HEK293T (cell line): ENCODE data around the gene SLC8B1.

Source experiments
- SP1 ChIP-seq: fragments of 450-650 bp; IDR thresholded peaks from 2 replicates; pipeline ENCODE4 v1.6.1; 2017
- SUZ12 ChIP-seq: fragments of 450-650 bp; IDR thresholded peaks from 2 replicates; pipeline ENCODE4 v1.6.1; 2016; ENCODE audit warnings: mild to moderate bottlenecking
- TF ChIP-seq, protein P1 (sequence below): fragments of 450-650 bp; IDR thresholded peaks from 2 replicates; pipeline ENCODE4 v1.6.1; 2016

DNA sequence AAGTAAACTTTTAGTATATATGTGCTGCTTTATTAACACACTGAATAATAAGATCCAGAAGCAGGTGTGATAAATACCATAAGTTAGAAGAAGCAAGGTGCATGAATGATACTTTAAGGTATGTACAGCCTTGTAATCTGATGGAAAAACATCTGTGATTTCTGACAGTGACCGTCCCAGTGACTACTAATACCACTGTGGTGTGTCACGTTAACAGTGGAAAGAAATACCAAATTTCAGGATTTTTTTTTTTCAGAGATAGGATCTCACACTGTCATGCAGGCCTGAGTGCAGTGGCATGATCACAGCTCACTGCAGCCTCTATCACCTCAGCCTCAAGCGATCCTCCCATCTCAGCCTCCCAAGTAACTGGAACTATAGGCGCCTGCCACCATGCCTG is 47.3 kb upstream of the SLC8B1 start:
- TF ChIP-seq SUZ12: no peak
- TF ChIP-seq, protein P1, sequence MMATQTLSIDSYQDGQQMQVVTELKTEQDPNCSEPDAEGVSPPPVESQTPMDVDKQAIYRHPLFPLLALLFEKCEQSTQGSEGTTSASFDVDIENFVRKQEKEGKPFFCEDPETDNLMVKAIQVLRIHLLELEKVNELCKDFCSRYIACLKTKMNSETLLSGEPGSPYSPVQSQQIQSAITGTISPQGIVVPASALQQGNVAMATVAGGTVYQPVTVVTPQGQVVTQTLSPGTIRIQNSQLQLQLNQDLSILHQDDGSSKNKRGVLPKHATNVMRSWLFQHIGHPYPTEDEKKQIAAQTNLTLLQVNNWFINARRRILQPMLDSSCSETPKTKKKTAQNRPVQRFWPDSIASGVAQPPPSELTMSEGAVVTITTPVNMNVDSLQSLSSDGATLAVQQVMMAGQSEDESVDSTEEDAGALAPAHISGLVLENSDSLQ: no peak
- no peak for TF ChIP-seq SP1
